SK-N-SH (cell line): Measurements from ENCODE around the gene TTLL12. TPM values are rescaled to one million over a fixed set of nuclear protein-coding genes. Genes with fewer than 3 reads are reported as not detected.

ENCODE experiments used
- CTCF ChIA-PET: fragments of 300-600, 350-600 bp; formaldehyde crosslinking; extraction: SDS; loops from one replicate; lab custom pipeline; 2021; lab: Yijun Ruan, JAX
- POLR2A ChIA-PET: fragments of 350-600 bp; sonication (Branson Sonifier 250); formaldehyde crosslinking; extraction: SDS; loops from one replicate; lab custom pipeline; 2020; ENCODE audit warnings: antibody characterized with exemption, inconsistent platforms; lab: Yijun Ruan, JAX
- DNase-seq: peaks from one replicate; pipeline ENCODE4 v3.0.0; 2012
- H2AFZ ChIP-seq: fragments of 200-600 bp; sonication (generic); 2 replicates; pipeline ENCODE4 v1.8.1; 2016; ENCODE audit warnings: antibody characterized with exemption, mild to moderate bottlenecking, low read depth
- H3F3A ChIP-seq: fragments of 200-600 bp; sonication (generic); replicated peaks from 2 replicates; pipeline ENCODE3; 2016; ENCODE audit warnings: antibody characterized with exemption, mild to moderate bottlenecking; ENCODE audit not compliant: insufficient read depth
- H3K27ac ChIP-seq, 2 experiments: fragments of 200-500 bp in 1 of 2; fragments of 200-600 bp in 1 of 2; sonication (Bioruptor generic) in 1 of 2; sonication (generic), shearing (Covaris generic) in 1 of 2; 2 replicates each; pipeline versions ENCODE4 v1.5.1 to v1.6.1; 2014 to 2016; ENCODE audit warnings: low read depth in 2 of 2, inconsistent platforms in 1 of 2, low read length in 1 of 2, mild to moderate bottlenecking in 1 of 2, mixed read lengths in 1 of 2
- H3K27me3 ChIP-seq: fragments of 200-600 bp; sonication (generic), shearing (Covaris generic); 2 replicates; pipeline ENCODE4 v1.6.1; 2016; ENCODE audit warnings: mixed run types; ENCODE audit not compliant: insufficient read depth
- H3K36me3 ChIP-seq, 2 experiments: fragments of 200-500 bp in 1 of 2; fragments of 200-600 bp in 1 of 2; sonication (Bioruptor generic) in 1 of 2; sonication (generic) in 1 of 2; replicated peaks in 1 of 2; 2 replicates each; pipeline versions ENCODE3 to v1.5.1; 2014 to 2016; ENCODE audit warnings: low read length in 1 of 2, mild to moderate bottlenecking in 1 of 2; ENCODE audit not compliant: insufficient read depth in 2 of 2, control insufficient read depth in 1 of 2
- H3K4me1 ChIP-seq, 2 experiments: fragments of 200-500 bp in 1 of 2; fragments of 200-600 bp in 1 of 2; sonication (Bioruptor generic) in 1 of 2; sonication (generic), shearing (Covaris generic) in 1 of 2; 2 replicates each; pipeline versions ENCODE4 v1.5.1 to v1.6.1; 2014 to 2016; ENCODE audit warnings: low read depth in 1 of 2, low read length in 1 of 2, mixed run types in 1 of 2; ENCODE audit not compliant: insufficient read depth in 2 of 2, control insufficient read depth in 1 of 2
- H3K4me2 ChIP-seq: fragments of 200-600 bp; sonication (generic), shearing (Covaris generic); 2 replicates; pipeline ENCODE4 v1.6.1; 2017; ENCODE audit warnings: mixed run types
- H3K4me3 ChIP-seq, 2 experiments: fragments of 200-500 bp in 1 of 2; fragments of 200-600 bp in 1 of 2; sonication (Bioruptor generic) in 1 of 2; sonication (generic), shearing (Covaris generic) in 1 of 2; 2 replicates each; pipeline versions ENCODE4 v1.5.1 to v1.8.1; 2014 to 2016; ENCODE audit warnings: low read depth in 2 of 2, inconsistent platforms in 1 of 2, low read length in 1 of 2, mild to moderate bottlenecking in 1 of 2, mixed read lengths in 1 of 2, moderate library complexity in 1 of 2
- H3K79me2 ChIP-seq: fragments of 200-600 bp; sonication (generic); 2 replicates; pipeline ENCODE4 v1.8.1; 2017; ENCODE audit warnings: mild to moderate bottlenecking; ENCODE audit not compliant: insufficient read depth
- H3K9ac ChIP-seq: fragments of 200-600 bp; sonication (generic); 2 replicates; pipeline ENCODE4 v1.6.1; 2017; ENCODE audit warnings: mixed run types
- H3K9me2 ChIP-seq: fragments of 200-600 bp; sonication (generic); 2 replicates; pipeline ENCODE4 v1.6.1; 2017; ENCODE audit warnings: mixed run types
- H3K9me3 ChIP-seq: fragments of 200-600 bp; sonication (generic); 2 replicates; pipeline ENCODE4 v1.6.1; 2017; ENCODE audit warnings: mixed run types, mild to moderate bottlenecking, moderate library complexity
- H4K20me1 ChIP-seq: fragments of 200-600 bp; sonication (generic); 2 replicates; pipeline ENCODE4 v1.6.1; 2017; ENCODE audit warnings: mild to moderate bottlenecking, mixed run types; ENCODE audit not compliant: insufficient read depth
- ELF1 ChIP-seq: IDR thresholded peaks from 2 replicates; pipeline ENCODE4 v1.4.0; 2012
- EZH2phosphoT487 ChIP-seq: fragments of 200-600 bp; sonication (generic); IDR thresholded peaks from 2 replicates; pipeline ENCODE4 v1.6.1; 2017; ENCODE audit warnings: low read depth, mixed run types, mild to moderate bottlenecking, antibody characterized with exemption, moderate library complexity, borderline replicate concordance
- FOXM1 ChIP-seq: IDR thresholded peaks from 2 replicates; pipeline ENCODE4 v1.4.0; 2012; ENCODE audit warnings: low read depth, mild to moderate bottlenecking
- GABPA ChIP-seq: IDR thresholded peaks from 2 replicates; pipeline ENCODE4 v1.4.0; 2012; ENCODE audit warnings: low read depth, mild to moderate bottlenecking
- JUND ChIP-seq: IDR thresholded peaks from 2 replicates; pipeline ENCODE4 v1.4.0; 2012
- MEF2A ChIP-seq: IDR thresholded peaks from 2 replicates; pipeline ENCODE4 v1.4.0; 2012; ENCODE audit warnings: low read depth, borderline replicate concordance
- MXI1 ChIP-seq: IDR thresholded peaks from 2 replicates; pipeline ENCODE4 v1.6.1; 2012; ENCODE audit warnings: mild to moderate bottlenecking, low read depth, low read length, improper control_type of control experiment
- NRF1 ChIP-seq: IDR thresholded peaks from 2 replicates; pipeline ENCODE4 v1.6.1; 2012; ENCODE audit warnings: low read depth, mild to moderate bottlenecking, low read length
- POLR2AphosphoS5 ChIP-seq: IDR thresholded peaks from 2 replicates; pipeline ENCODE4 v1.6.1; 2012; ENCODE audit warnings: low read depth, low read length
- RCOR1 ChIP-seq: fragments of 150-350 bp; IDR thresholded peaks from 2 replicates; pipeline ENCODE4 v1.6.1; 2017; ENCODE audit warnings: antibody characterized with exemption, low read length
- RFX5 ChIP-seq: IDR thresholded peaks from 2 replicates; pipeline ENCODE4 v1.6.1; 2012; ENCODE audit warnings: mild to moderate bottlenecking, improper control_type of control experiment, low read length
- TAF1 ChIP-seq: IDR thresholded peaks from 2 replicates; pipeline ENCODE4 v1.6.1; 2012; ENCODE audit warnings: low read depth, mild to moderate bottlenecking, low read length, moderate library complexity, borderline replicate concordance
- TCF12 ChIP-seq: IDR thresholded peaks from 2 replicates; pipeline ENCODE4 v1.4.0; 2012
- TEAD4 ChIP-seq: IDR thresholded peaks from 2 replicates; pipeline ENCODE4 v1.4.0; 2012; ENCODE audit warnings: mild to moderate bottlenecking, borderline replicate concordance; ENCODE audit not compliant: insufficient read depth
- YY1 ChIP-seq: IDR thresholded peaks from 2 replicates; pipeline ENCODE4 v1.4.0; 2012; ENCODE audit warnings: low read depth, mild to moderate bottlenecking
- WGBS: methylation state at CpG from one replicate; pipeline ENCODE4 v1.1.6; 2017; ENCODE audit warnings: low lambda C conversion rate; 5-methylcytosine and 5-hydroxymethylcytosine counted together
- polyA plus RNA-seq, 3 experiments: library from polyadenylated mRNA; depleted of rRNA; stranded (reverse); fragments of >200 nt; gene quantifications; 2 replicates each; pipeline ENCODE4 v1.2.3, GENCODE V29; 2012
- TF ChIP-seq, protein P1 (sequence below): IDR thresholded peaks from 2 replicates; pipeline ENCODE4; 2012
- TF ChIP-seq, protein P2 (sequence below): fragments of 150-350 bp; IDR thresholded peaks from 2 replicates; pipeline ENCODE4 v1.6.1; 2016; ENCODE audit warnings: mild to moderate bottlenecking, low read depth, low read length
- TF ChIP-seq, protein P3 (sequence below): IDR thresholded peaks from 2 replicates; pipeline ENCODE4 v1.4.0; 2012; ENCODE audit warnings: low read depth, borderline replicate concordance
- TF ChIP-seq, protein P4 (sequence below): IDR thresholded peaks from 2 replicates; pipeline ENCODE4 v1.4.0; 2012; ENCODE audit warnings: low read depth

Gene TTLL12
- polyA plus RNA-seq, 1 of the 3 experiments (the other 2 are of a cell fraction): 11.5 TPM

DNA sequence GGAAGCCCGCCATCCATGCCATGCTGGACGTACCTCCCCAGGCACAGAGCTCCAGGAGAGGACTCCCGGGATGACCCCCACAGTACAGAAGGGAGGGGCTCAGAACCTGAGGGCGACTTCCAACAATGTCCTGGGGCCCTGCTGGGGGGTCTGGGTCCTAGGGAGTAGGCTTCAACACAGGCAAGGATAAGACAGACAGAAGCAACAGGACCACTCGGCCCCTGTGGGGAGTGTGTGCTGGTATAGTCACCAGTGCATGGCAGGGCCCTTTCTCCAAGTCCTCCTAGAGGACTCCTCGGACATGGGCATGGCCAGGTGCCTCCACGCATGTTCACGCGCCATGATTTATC lies 16.8 kb downstream of the TTLL12 start:
- CTCF ChIA-PET: no interaction called here
- Histone ChIP-seq H3K9me3 (no peaks in the 10 kb centered on the region), H3K27me3 (no peaks in the 10 kb centered on the region), H3K27ac (no peak overlapping the region), H3F3A (no peaks in the 10 kb centered on the region), H3K36me3 (peaks cover 0 to 3% of the 10 kb centered on the region in 2 experiments), H4K20me1 (no peaks in the 10 kb centered on the region), H3K4me2 (no peak overlapping the region), H3K4me1 (no peaks in the 10 kb centered on the region; a peak in 1 of 4 replicates), H3K9me2 (no peaks in the 10 kb centered on the region), H3K9ac (no peak overlapping the region), H3K79me2 (no peaks in the 10 kb centered on the region), H3K4me3 (no peak overlapping the region), H2AFZ (no peak overlapping the region)
- WGBS: no CpG with 5 or more reads among the region's 9 CpGs
- TF ChIP-seq TEAD4: no peak
- TF ChIP-seq RCOR1: no peak
- TF ChIP-seq, protein P1, sequence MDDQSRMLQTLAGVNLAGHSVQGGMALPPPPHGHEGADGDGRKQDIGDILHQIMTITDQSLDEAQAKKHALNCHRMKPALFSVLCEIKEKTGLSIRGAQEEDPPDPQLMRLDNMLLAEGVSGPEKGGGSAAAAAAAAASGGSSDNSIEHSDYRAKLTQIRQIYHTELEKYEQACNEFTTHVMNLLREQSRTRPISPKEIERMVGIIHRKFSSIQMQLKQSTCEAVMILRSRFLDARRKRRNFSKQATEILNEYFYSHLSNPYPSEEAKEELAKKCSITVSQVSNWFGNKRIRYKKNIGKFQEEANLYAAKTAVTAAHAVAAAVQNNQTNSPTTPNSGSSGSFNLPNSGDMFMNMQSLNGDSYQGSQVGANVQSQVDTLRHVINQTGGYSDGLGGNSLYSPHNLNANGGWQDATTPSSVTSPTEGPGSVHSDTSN: no peak
- TF ChIP-seq, protein P2, sequence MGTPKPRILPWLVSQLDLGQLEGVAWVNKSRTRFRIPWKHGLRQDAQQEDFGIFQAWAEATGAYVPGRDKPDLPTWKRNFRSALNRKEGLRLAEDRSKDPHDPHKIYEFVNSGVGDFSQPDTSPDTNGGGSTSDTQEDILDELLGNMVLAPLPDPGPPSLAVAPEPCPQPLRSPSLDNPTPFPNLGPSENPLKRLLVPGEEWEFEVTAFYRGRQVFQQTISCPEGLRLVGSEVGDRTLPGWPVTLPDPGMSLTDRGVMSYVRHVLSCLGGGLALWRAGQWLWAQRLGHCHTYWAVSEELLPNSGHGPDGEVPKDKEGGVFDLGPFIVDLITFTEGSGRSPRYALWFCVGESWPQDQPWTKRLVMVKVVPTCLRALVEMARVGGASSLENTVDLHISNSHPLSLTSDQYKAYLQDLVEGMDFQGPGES: no peak
- no peak for TF ChIP-seq RFX5
- no peak for TF ChIP-seq NRF1
- TF ChIP-seq ELF1: no peak
- TF ChIP-seq JUND: no peak
- no peak for TF ChIP-seq MXI1
- no peak for TF ChIP-seq MEF2A
- TF ChIP-seq, protein P3, sequence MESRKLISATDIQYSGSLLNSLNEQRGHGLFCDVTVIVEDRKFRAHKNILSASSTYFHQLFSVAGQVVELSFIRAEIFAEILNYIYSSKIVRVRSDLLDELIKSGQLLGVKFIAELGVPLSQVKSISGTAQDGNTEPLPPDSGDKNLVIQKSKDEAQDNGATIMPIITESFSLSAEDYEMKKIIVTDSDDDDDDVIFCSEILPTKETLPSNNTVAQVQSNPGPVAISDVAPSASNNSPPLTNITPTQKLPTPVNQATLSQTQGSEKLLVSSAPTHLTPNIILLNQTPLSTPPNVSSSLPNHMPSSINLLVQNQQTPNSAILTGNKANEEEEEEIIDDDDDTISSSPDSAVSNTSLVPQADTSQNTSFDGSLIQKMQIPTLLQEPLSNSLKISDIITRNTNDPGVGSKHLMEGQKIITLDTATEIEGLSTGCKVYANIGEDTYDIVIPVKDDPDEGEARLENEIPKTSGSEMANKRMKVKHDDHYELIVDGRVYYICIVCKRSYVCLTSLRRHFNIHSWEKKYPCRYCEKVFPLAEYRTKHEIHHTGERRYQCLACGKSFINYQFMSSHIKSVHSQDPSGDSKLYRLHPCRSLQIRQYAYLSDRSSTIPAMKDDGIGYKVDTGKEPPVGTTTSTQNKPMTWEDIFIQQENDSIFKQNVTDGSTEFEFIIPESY: no peak
- TF ChIP-seq GABPA: no peak
- TF ChIP-seq TCF12: no peak
- TF ChIP-seq, protein P4, sequence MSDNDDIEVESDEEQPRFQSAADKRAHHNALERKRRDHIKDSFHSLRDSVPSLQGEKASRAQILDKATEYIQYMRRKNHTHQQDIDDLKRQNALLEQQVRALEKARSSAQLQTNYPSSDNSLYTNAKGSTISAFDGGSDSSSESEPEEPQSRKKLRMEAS: no peak
- TF ChIP-seq TAF1: no peak
- no peak for TF ChIP-seq EZH2phosphoT487
- TF ChIP-seq FOXM1: no peak
- TF ChIP-seq POLR2AphosphoS5: no peak
- TF ChIP-seq YY1: no peak
- no peak for DNase-seq
- POLR2A ChIA-PET: no interaction called here
